HG03066 (cell line): ENCODE measurements around the gene DEFB124.
"Not testable (repeated sequence)": the region's sequence is repeated elsewhere in the genome, so short reads cannot be mapped to it uniquely, and the experiment has no call there.

Experiments
- ATAC-seq: cut with Tn5 transposase; IDR thresholded peaks from one replicate; pipeline ENCODE4 v1.9.1; 2021; ENCODE audit warnings: low read depth; ENCODE audit not compliant: unreplicated experiment

Gene DEFB124

GRCh38 chr20:31489152-31489551 lies 14.2 kb upstream of the DEFB124 start:
- no peak for ATAC-seq

DNA sequence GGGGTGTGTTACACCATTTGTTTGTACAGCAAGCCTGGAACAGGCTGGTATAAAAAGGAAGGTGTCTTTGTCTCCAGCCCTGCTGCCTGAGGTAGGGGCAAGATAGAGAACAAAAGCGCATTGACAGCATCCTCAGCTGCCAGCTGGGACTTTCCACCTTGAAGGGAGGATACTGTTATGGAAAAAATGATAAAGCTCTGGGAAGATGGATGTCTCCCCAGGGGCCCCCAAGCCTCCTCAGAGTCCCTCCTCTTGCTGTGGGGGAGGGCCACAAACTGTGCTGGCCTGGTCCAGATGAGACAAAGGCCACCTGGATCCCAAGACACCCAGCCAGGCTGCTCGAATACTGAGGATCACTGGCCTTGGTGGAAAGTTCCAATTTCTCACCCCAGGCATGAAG lies 13.2 kb upstream of the DEFB124 start:
- ATAC-seq, result no peak

GRCh38 chr20:31485450-31486339 lies 10.8 kb upstream of the DEFB124 start:
- ATAC-seq, result no peak

DNA sequence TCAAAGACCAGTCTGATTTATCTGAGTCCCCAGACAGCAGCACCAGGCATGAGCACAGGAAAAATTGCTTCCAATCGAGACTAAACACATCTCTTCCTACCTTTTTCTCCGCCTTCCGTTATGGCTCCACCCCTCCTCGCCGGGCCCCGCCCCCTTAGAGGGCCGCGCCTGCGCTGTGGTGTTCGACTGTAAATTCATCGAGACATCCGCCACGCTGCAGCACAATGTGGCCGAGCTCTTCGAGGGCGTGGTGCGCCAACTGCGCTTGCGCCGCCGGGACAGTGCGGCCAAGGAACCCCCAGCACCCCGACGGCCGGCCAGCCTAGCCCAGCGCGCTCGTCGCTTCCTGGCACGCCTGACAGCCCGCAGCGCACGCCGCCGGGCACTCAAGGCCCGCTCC lies 9.1 kb upstream of the DEFB124 start:
- ATAC-seq, result no peak

- no peak for ATAC-seq
Measured at GRCh38 chr20:31476643-31477215, 1.8 kb upstream of the DEFB124 start.

DNA sequence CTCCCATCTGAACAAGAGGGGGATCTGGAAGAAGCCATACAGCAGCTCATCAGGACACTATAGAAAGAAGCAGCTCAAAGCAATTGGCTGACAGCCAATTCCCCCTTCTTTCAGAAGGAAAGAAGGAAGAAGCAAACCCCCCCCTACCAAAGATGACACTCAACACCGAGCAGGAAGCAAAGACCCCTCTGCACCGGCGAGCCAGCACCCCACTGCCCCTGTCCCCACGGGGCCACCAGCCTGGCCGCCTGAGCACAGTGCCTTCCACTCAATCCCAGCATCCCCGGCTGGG lies 1.3 kb upstream of the DEFB124 start:
- no peak for ATAC-seq

DNA sequence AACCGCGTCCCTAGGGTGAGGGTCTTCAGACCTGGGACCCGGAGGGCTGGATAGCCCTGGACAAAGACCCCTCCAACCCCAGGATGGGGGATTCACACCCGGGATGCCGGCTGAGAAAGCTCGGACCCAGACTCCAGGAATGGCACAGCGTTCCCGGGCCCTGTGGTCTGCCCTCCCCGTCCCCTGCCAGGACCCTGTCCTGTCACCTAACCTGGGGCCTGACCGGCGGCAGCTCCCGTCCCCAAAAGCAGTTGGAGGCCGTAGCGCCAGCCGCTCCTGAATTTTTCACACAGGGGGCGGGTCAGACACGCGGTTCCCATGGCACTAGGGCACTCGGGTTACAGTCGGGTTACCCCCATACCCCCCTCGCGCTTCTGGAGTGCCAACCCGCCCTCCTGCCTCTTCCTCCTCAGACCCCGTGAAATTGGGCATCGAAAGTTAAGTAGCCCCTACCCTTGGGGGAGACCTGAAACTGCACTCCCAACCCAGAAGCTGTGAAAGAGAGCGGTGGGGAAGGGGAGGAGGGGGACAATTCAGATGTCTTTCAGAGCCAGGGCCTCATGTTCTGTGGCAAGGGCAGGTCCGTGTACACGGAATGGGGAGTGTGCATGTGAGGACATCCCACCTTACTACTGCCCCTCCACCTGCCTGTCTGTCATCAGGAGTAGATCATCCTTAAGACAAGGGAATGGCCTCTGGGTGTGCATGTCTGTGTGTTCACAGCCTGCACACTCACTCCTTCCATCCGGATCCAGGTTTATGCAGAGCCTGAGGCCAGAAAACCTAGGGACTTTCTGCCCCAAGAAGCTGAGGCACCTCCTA lies 756 bp upstream of the DEFB124 start:
- ATAC-seq, result no peak

GRCh38 chr20:31474097-31474436 lies 860 bp downstream of the DEFB124 start:
- no peak for ATAC-seq

DNA sequence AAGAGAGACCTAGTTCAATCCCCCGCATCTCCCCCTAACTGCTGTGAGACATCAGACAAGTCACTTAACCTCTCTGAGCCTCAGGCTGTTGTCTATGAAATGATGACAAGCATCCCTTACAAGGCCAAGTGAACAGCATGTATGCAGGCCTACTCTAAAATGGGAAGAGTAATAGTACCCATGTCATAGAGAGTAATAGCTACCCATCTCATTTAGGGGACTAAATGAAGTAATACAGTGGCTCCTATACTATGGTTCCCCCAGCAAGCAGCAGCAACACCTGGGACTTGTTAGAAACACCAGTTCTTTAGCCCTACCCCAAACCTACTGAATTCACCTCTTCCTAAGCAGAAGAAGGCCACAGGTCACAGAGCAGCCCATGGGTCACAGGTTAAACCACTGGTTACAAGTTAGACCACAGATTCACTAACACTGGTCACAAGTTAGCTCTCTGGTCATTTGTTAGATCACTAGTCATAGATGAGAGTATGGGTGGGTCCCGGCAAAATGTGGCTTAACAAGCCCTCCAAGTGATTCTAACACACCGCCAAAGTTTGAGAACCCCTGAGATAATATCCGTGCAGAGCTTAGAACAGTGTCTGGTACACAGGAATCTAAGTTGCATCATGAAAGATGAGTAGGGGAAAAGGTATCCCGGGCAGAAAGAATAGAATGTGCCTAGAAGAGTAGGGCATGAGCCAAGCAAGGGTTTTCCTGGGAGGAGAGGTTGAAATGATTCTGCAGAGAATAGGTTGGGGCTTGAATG lies 1.4 kb downstream of the DEFB124 start:
- ATAC-seq, result no peak

DNA sequence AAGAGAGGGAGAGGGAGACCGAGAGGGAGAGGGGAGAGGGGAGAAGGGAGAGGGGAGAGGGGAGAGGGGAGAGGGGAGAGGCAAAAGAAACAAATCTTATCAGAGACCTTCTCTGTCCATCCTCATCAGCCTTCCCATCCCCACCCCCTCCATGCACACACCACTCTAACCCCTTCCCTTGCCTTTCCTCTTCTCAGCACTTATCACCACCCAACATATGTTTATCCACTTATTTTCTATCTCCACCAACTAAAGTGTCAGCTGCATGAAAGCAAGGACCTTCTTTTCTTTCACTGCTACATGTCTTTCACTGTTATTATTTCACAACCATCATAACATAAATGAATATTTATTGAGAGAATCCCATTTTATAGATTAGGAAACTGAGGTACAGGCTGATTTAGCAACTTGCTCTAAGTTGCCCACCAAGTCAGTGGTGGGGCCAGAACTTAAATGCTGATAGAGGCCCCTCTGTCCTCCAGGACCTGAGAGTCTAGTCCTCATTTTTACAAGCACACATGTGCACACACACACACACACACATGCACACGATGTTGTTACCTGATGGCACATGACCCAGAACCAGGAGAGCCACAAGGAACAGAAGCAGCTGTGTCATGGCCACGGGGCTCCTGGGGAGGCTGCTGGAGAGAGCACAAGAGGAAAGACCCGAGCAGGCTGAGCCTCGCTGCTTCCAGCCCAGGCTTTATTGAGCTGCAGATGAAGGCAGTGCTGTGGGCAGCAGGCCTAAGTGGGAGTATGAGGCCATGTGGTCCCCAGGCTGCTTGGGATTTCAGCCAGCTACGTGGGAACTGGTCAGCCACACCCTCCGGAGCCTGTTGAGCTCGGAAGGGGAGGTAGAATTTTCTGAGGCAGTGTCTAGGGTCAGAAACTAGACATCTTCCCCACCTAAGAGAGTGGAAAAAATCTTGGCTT lies 2.3 kb downstream of the DEFB124 start:
- no peak for ATAC-seq

DNA sequence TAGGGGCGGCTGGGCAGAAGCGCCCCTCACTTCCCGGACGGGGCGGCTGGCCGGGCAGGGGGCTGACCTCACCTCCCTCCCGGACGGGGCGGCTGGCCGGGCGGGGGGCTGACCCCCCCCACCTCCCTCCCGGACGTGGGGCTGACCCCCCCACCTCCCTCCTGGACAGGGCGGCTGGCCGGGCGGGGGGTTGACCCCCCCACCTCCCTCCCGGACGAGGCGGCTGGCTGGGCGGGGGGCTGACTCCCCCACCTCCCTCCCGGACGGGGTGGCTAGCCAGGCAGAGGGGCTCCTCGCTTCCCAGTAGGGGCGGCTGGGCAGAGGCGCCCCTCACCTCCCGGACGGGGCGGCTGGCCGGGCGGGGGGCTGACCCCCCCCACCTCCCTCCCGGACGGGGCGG lies 4.0 kb downstream of the DEFB124 start:
- ATAC-seq, result not testable (repeated sequence)

- ATAC-seq, result no peak
Measured at GRCh38 chr20:31454361-31454760, 20.6 kb downstream of the DEFB124 start.

DNA sequence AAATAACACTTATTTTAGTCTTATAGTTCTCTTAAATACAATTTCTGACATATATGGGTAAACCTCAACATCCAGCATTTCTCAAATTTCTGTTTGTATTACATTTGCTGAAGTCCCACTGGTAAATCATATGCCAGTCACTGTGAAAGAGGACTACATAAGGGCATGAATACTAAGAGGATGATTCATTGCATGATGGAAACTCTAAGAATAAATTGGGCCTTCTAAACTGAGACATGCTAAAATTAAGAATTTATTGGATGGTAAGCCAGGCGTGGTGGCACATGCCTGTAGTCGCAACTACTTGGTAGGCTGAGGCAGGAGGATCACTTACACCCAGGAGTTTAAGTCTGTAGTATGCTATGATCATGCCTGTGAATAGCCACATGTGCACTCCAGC lies 22.4 kb downstream of the DEFB124 start:
- ATAC-seq, result no peak

- ATAC-seq, result no peak
Measured at GRCh38 chr20:31449511-31450414, 25.2 kb downstream of the DEFB124 start.

GRCh38 chr20:31446084-31446819 lies 28.7 kb downstream of the DEFB124 start:
- no peak for ATAC-seq

DNA sequence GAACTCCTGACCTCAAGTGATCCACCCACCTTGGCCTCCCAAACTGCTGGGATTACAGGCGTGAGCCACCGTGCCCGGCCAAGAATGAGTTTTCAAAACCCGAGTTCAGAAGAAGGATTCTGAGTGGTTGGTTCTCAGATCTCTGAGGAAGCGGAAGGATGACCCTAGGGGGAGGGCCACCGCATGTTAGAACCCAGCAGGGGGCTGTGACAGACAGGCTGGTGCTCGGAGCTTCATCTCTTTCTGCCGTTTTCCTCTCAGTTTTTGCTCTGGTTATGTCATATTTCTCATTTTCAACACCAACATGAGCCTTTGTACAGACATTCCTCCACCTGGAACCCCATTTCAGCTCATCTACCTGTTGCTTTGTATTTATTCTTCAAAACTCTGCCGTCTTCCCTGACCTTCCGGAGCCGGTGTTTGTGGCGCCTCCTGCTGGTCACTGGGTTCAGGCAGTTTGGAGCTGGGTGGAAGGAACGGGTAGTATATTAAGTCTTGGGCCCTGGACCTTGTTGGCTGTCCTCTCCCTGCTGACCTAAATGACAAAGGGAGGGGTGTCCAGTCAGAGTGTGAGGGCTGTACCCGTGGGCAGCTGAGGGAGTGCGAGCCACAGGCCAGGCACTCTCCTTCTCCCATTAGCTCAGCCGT lies 34.8 kb downstream of the DEFB124 start, which contains the start of gene DEFB123:
DEFB123 (plus strand) TSS at position 621 of the 648 bp plus-strand sequence. CDS start 67 bp downstream, outside the sequence.
- no peak for ATAC-seq

DNA sequence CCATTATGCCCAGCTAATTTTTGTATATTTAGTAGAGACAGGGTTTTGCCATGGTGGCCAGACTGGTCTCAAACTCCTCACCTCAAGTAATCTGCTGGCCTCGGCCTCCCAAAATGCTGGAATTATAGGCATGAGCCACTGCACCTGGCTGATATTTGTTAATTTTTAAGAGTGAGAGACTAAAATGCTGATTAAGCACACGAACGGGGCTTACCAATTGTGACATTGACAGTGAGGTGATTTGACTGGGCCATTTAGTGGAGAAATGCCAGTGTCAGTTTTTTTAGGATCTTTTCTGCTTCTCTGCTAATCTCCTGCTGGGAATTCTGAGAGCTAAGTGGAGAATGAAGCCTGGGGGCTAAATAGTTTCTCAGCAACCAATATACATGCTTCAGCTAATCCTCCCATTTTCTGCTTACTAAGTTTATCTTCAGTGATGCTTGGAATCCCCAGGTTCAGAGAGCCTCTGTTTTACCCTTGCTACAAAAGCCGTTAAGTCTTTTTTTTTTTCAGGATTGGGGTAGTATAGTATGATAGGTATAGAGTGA lies 44.3 kb downstream of the DEFB124 start:
- no peak for ATAC-seq
